22Rv1 (cell line): Measurements from ENCODE around the gene PCIF1.

ENCODE experiments used
- CTCF ChIP-seq: fragments of 450-650 bp; IDR thresholded peaks from 2 replicates; pipeline ENCODE4 v1.5.1; 2017; ENCODE audit warnings: mild to moderate bottlenecking
- ZFX ChIP-seq: fragments of 450-650 bp; IDR thresholded peaks from 2 replicates; pipeline ENCODE4 v1.6.1; 2017; ENCODE audit warnings: antibody characterized with exemption, borderline replicate concordance

- no peak for TF ChIP-seq CTCF
- TF ChIP-seq ZFX, result no peak
Observed at GRCh38 chr20:45934046-45934585, 367 bp upstream of the PCIF1 start.
